GM21529 (cell line): ENCODE results near the gene ENGASE.

Source experiments
- ATAC-seq: cut with Tn5 transposase; IDR thresholded peaks from one replicate; pipeline ENCODE4 v1.9.1; 2021; ENCODE audit not compliant: unreplicated experiment

The ENGASE gene

DNA sequence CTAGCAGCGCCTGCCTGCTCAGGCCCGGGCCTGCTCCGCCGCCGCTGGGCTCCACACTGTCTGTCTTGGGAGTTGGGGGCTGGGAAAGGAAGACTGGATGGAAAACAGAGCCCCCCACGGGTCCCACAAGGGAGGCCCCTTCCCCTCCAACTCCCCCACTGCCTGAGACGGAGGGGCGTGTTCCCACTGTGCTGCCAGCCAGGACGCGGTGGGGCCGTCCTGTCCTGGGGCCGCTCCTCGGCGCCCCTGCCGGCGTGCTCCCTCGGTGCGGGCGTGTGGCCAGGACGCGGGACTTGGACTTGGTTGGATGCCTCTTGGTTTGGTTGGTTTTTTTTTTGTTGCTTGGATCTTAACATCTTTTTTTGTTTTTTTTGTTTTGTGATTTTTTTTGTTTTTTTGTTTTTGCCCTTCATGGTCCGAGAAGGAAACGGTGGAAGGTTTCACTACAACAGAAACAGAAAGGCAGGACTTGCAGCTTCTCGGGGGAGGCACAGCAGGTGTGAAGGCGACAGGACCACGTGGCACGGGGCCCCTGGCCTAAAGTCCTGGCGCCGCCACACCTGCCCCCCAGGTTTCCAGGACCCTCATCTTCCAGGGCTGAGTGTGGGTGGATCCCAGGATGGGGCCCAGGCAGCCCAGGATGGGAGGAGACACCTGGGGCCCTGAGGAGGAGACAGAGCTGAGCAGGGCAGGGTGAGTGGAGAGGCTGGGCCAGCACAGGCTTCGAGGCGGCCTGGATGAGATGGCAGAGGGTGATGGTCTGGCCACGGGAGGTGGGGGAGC, 16.0 kb downstream of the ENGASE start:
- no peak for ATAC-seq

DNA sequence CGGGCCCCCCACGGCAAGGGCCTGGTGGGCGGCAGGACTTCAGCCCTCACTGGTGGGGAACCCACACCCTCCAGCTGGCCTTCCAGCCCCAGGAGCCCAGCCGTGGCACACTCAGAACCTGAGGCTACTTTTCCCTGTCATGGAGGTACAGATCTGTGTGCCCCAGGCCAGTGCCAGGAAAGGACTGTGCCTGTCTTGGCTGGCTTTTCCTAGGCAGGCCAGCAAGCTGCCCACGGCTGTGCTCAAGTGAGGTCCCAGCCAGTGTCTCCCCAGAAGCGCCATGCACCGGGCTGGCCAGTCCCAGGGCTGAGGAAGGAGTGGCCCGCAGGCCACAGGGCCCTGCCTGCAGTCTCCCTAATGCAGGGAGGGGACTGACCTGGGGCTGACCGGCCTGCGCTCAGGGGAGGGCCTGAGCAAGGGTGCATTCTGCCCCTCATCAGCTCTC, 16.6 kb downstream of the ENGASE start:
- no peak for ATAC-seq

GRCh38 chr17:79092567-79092966, 17.9 kb downstream of the ENGASE start:
- no peak for ATAC-seq

GRCh38 chr17:79093270-79093669, 18.6 kb downstream of the ENGASE start:
- no peak for ATAC-seq

DNA sequence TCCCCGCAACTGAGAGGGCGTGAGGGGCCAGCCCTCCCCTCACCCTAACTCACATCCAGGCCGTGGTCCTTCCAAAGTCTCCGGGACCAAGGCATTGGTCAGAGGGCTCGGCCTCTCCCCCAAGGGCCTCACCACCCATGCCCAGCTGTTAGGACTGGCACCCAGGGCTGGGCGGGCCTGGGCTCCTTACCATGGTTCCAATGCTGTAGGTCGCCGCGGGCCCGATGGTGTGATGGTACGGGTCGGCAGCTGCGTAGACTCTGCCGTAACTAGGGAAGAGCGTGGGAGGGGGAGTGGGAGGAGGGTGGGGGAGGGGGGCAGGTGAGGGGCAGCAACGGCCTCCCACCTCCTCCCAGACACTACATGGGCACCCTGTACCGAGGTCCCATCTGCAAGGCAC, 19.6 kb downstream of the ENGASE start:
- no peak for ATAC-seq

GRCh38 chr17:79095345-79096055, 20.9 kb downstream of the ENGASE start:
- no peak for ATAC-seq

DNA sequence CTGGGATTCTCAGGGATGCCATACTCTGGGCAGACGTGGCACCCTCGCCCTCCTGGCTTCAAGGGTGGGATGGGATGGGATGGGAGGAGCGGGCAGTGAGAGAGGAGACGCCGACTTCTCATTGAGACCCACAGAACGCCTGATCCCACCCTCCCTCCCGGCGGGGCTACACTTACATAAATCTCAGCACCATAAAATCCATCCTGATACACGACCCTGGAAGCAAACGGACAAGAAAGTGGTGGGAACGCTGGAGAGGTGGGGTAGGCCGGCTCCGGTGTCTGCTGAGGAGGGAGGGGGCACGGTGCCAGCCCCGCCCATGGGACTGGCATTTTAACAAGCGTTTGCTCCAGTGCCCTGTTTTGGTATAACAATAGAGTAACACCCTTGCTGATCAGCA, 21.9 kb downstream of the ENGASE start:
- ATAC-seq = no peak

DNA sequence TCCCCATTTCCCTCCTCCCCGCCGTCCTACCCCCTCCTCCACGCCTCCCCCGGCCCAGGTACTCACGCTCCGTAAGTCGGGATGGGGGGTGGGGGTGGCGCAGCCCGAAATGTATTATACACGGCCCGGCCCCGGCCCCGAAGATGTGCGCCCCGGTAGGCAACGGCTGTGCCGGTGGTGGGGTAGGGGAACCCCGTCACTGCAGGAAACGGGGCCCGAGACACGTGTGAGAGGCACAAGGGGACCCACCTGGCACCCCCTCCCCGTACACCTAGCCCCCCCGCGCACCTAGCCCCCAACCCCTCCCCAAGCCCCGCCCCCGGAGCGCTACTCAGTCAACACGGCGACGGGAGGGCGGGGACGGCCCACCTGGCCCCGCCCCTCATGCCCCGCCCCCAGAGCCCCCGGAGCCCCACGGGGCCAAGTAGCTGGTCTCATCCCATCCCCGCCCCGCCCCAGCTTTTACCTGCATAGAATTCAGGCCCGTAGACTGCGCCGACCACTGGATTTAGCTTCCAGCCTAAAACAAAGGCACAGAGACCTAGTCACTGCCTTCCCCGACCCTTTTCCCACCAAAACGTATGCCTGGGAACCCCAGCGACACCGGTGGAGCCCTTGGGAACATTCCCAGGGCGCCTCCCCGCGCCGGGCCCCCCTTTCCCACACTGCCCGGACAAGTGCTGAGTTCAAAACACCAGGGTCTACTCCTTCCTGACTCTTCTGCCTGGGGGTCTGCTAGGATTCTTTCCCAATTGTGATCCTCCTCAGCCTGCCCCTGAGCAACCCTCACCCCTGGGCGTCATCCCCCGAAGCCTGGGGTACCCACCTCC, 22.8 kb downstream of the ENGASE start:
- ATAC-seq = no peak

- no peak for ATAC-seq
These were observed 23.8 kb downstream of the ENGASE start for GRCh38 chr17:79098282-79098867.

- ATAC-seq = no peak
These were observed 25.8 kb downstream of the ENGASE start for GRCh38 chr17:79100405-79100804.

GRCh38 chr17:79101111-79101673, 26.6 kb downstream of the ENGASE start:
- ATAC-seq = no peak

DNA sequence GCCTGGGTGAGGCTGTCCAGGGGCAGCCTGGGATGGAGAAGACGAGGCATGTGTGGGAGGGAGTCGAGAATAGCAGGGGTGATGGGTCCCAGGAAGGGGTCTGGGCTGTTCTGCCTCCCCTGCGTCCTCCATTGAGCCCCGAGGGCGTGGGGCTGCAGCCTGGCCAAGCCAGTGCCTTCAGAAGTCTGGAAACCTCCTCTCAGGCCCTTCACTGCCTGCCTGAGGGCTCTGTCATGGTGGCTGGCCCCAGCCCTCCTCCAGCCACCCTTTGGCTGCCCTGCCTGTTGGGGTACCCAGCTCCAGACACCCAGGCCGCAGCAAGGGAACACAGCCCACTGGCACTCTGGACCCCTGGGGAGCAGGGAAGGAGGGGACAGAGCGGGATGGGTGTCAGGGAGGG, 27.6 kb downstream of the ENGASE start:
- no peak for ATAC-seq

DNA sequence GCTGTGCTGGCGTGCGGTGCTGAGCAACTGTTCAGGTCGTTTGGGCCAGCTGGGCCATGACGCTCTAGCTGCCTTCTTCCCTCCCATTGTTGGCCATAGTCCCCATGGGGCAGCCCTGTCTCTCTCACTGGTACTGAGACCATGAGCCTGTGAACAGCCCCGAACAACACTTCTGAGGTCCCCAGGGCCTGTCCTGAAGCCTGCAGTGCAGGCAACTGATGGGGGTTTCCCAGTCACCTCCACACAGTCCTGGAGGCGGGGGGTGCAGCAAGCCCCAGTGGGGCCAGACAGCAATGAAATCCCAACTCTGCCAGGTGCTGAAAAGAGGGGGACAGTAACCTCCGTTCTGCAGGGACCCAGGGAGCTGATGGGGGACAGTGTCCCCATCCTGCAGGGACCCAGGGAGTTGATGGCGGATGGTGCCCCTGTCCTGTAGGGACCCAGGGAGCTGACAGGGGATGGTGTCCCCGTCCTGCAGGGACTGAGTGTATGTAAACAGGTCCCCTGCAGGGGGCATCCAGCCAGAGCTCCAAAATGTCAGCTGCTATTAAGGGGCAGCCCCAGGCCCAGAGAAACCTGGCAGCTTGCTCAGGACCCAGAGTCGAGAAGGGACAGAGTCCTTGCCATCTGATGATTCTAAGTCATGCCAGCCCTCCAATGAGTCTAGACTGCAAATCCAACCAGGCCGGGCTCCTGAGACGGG, 30.4 kb downstream of the ENGASE start:
- no peak for ATAC-seq

GRCh38 chr17:79105937-79106336, 31.3 kb downstream of the ENGASE start:
- no peak for ATAC-seq

- ATAC-seq = no peak
These were observed 32.3 kb downstream of the ENGASE start for GRCh38 chr17:79106958-79107357.

DNA sequence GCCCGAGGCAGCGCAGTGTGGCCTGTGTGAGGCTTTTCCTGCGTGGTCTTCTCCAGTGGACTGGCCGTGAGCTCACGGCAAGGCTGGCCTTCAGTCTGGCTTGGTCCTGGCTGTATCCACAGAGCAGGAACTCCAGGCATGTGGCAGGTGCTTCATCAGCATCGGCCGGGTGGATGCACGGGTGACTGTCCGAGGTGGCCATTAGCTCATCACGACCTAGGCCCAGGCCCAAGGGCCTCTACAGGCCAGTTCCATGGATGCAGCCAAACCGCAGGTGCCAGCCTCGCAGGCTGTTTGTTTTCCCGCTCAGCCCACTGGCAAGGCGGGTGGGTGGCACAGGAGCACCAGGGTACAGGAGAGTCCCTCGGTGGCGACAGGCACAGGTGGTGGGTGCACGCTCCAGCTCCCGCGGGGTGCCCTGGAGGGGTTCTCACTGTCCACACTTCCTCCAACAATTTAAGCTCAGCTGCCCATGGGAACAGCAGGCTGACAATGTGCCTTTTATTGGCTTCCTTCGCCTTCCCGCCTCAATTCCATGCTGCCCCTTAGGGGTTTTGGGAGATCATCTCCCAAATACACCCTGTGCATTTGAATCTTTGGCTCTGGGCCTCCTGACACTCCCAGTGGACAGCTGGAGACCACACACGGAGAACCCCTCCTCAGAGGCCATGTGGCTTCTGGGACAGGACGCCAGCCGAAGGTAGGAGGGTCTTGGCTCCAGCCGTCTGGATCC, 33.0 kb downstream of the ENGASE start:
- ATAC-seq = no peak

GRCh38 chr17:79108232-79108850, 33.7 kb downstream of the ENGASE start:
- ATAC-seq = no peak

DNA sequence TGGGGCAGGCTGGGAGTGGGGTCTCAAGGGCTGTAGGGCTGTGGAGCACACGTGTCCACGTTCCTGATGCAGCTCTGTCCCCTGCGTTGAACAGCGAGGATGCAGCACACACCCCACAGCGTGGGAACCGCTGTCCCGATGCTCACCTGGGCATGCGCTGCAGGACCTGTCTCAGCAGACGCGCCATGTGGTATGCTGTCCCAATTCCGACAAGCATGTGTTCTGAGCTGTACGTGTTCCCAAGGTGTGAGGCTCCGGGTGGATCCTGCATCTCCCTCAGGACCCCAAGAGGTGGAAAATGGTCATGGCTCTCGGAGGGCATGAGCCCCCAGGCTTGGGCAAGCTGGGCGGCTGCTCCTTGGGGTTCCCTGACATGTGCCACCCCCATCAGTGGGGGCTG, 34.2 kb downstream of the ENGASE start:
- ATAC-seq = no peak

DNA sequence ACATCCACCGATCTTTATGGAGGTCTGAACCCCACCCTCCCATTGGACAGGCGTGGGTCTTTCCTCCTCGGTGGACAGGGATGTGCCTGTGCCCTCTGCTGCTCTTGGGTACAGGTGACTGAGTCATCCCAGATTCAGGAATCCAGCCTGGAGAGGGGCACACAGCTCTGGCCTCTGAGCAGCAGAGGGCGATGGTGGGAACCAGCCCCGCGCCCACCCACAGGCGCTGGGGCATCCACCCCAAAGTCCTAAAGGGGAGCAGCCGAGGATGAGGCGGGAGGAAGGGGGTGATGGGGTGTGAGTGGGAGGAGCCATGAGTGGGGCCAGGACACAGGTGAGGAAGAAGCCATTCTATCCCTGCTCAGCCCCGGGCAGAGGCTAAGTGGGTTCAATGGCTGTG, 35.0 kb downstream of the ENGASE start:
- ATAC-seq = no peak
